GM21528 (cell line): ENCODE data around the gene GNAS.

Experiments
- ATAC-seq: cut with Tn5 transposase; IDR thresholded peaks from one replicate; pipeline ENCODE4 v1.9.1; 2021; ENCODE audit warnings: mild to moderate bottlenecking, moderate library complexity; ENCODE audit not compliant: unreplicated experiment, low FRiP score

The GNAS gene

DNA sequence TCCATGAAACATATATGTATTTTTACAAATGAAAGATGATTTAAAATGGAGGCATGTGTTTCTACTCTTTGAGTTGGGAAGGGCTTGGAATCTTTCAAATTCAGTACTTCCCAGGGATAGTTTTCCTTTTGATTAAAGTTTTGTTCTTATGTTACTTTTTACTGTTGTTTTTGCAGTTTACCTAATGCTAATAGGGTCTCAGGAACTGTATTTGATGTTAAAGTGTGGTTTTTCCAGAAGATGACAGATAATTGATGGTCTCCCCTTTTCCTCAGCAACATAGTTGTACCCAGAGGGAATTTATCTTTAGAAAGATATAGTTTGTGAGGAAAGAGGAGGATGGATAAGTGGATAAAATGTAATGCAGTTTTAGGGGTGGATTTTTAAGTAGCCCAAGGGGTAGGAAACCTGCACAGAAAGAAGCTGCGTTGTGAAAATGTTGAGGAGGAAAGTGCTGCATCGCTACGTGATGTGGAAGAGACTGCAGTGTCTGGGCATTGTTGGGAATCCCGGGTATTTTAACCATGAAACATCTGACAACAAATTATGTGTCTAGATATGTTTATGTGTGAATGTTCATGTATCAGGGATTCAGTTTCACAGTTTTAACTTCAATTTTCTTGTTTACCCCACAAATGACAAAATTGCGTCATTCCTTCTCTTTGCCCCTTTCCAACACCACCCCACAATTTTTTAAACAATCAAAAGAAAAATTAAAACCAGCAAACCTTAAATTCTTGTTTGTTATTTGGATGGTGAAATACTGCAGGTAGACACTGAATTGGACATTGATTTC is 42.3 kb downstream of the GNAS start:
- no peak for ATAC-seq

DNA sequence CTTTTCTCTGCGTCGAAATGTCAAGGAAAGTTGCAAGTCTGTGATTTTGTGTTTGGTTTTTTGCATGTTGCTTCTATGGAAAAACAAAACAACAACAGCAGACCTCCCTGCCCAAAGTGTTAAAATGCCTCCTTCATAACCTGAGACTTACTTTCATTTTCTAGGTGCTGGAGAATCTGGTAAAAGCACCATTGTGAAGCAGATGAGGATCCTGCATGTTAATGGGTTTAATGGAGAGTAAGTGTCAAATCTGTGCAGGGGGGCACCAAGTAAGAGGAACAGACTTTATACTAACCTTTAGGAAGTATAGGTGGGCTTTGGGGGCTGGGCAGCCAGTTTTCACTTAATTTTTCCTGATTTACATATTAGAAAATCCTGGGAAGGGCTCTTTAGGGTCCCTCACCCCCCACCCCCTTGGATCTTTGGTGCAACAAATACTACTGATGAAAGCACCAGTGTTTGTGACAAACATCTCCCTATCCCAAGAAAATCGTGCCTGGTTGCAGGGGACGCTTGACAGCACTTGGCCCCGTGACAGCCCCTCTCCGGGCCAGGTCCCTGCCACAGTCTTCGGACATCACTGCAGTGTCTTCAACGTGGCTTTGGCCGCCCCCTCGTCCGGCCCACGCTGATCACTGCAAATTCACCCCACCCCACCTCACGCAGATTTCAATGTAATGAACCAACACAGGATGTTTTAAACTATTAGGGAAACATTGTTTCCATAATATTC is 43.1 kb downstream of the GNAS start:
- no peak for ATAC-seq

DNA sequence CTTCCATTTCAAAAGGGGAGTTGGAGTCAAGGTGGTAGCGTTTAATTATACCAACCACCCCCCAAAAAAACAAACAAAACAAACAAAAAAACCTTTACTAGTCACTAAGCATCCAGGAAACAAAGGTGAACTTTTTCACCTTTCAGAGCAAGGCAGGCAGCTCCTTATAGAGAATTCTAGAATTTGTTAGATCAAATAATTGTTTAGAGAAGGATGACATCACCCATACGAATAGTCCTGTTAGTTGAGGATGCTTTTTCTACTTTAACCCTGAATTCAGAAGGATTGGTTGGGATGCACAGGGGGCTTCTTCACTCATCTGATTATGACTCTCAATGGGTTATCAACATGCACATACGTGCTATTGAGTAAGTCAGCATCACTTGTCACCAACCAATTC is 44.3 kb downstream of the GNAS start:
- no peak for ATAC-seq

DNA sequence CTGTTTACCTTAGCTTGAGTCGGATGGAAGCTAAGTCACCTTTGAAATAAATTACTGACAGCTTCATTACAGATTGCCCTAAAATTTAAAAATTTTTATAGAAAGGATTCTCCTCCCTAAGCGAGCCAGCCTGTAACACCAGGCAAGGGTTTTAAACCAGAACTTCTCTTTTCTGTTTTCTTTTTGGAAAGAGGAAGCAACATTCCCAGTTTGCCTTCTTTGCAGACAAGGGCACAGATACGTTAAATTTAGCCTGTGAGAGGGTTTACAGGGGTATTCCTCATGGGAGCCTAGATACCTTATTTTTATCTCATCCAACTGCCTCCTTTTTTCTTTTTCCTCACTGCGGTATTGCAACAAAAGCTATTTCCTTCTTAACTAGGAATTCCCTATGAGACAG is 45.0 kb downstream of the GNAS start:
- ATAC-seq: no peak

DNA sequence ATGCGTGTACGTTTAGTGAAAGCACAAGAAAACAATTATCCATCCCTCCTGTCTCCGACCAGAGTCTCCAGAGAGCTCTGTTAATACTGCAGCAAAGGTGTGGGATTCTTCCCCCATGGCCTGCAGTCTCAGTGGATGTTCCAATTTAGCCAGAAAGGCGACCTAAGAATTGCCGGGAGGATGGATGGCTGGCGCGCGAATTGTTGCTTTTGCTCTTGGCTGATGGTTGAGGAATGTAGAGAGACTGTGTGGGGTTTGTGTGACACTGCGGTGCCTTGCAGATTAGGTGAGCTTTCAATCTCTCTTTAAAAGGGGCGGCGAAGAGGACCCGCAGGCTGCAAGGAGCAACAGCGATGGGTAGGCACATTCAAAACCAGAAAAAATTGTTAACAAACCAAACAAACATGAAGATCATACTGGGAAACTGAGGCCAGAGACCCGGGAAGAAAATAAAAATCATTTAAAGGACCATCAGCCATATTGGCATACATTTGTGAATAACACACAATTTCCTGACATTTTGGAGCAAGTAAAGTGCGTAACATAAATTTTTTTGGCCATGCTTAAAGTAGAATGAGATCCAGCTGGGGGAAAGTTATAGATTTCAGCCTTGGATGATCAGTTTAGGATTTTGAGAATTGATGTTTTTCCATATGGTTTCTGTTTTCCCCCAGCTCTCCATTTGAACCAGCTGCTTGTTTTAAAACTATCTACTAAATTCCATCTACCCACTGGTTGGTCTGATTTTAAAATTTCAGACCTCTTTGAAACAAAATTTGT is 46.3 kb downstream of the GNAS start:
- ATAC-seq: no peak

DNA sequence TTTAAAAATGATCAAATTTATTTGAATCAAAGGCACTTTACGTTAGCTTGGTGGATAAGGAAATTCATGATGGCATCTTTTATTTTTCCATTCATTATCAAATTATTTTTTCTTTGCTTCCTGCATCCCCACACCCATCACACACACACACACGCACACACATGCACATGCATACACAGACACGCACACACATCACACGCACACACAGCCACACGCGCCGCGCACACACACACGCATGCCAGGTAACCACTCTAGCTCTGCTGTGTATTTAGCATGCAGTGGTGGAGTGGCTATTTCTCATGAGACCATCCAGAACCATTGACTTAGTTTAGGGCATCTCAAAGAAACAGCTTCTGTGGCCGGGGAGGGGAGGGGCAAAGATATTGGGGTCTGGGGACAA is 47.0 kb downstream of the GNAS start:
- ATAC-seq: no peak

DNA sequence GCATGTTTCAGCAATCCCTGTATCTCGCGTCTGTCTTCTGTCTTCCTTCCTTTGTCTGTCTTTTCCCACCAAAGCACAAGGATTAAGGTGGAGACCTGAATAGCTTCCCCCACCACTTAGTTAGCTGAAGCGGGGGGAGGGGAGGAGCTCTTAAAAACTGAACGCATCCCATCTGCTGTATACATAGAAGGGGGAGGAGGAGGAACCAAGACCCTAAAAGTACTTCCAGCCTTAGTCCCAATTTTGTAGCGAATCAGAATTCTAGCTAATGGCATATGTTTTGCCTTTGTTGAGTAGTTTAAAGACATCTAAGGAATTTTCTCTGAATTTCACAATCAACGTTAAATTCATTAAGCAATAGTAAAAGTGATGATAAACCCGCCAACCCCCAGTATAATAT is 47.9 kb downstream of the GNAS start:
- no peak for ATAC-seq

DNA sequence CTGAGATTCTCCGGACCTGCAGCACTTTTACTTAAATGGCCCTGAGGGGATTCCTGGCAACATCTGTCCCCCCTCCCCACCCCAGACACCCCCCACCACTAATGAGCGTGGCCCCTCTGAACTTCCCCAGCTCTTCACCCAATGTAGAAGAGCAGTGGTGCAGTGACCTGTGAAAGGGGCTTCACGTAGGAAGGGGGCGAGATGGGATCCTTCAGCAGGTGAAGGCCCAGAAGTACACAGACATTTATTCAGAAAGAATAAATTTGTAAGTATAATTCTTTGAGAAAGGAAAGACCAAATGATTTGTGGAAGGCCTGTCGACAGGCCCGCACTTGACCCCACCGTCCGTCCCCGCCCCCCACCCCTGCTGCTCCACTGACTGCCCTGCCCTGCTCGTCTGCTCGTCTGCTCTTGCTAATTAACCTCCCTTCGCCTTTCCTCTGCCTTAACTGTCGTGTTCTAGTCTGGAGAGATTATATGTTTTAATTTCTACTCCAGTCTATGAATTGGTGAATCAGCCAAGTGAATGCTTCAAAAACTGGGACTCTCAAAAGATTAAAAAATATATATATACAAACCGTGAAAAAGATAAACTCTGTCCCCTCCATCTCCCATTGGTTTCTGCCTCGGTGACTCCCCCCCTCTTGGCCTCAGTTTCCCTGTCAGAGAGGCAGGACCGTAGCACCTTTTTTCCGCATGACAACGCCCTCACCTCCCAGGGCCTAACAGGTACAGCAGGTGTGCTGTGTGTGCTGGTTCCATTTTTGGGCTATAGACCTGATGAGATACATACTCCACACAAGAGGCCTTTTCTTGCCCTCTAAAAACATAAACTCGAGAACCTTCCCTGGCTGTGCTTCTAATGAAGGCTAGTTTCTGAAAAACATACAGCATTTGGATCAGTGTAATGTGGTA is 49.2 kb downstream of the GNAS start:
- ATAC-seq: no peak

DNA sequence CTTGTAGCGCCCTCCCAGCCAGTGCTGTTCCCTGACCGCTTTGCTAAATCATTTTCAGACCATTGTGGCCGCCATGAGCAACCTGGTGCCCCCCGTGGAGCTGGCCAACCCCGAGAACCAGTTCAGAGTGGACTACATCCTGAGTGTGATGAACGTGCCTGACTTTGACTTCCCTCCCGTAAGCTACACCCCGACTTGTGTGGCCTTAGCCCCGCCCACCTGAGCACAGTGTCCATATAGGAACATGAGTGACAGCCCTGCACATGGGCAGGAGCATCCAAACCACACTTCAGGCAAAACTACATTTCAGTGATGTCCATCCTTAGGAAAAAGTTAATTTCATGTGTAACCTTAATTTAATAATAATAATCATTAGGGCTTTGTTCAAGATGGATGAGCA is 51.1 kb downstream of the GNAS start:
- ATAC-seq: no peak

DNA sequence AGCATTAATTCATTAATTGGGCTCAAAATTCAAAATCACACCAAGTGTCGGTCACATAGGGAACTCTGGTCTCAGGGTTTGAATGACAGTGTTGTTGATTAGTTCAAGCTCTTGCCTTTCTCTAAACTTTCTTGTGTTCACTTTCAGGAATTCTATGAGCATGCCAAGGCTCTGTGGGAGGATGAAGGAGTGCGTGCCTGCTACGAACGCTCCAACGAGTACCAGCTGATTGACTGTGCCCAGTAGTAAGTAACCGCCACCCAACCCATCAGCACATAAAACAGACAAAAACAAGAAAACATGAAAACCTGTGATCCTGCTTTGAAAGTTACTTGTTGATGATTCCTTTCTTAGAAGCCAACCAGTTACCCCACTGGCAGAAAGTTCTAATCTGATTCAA is 52.7 kb downstream of the GNAS start:
- ATAC-seq: no peak

DNA sequence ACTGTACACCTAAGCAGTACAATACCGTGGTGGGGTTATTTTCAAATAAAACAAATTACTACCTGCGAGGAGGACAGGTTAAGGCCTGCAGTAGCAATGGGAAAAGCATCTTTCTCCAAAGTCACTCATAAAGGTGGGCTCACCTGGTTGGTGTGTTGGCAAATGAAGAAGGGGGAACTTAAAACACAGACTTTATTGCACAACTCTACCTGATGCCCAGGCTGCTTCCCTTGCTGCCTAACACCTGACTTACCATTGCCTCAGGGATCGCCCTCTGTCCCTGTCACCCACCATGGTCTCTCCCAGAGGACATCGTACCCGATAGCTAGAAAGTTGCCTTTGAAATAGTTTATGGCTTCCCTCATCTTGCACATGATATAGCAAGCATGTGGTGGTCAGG is 53.6 kb downstream of the GNAS start:
- no peak for ATAC-seq

DNA sequence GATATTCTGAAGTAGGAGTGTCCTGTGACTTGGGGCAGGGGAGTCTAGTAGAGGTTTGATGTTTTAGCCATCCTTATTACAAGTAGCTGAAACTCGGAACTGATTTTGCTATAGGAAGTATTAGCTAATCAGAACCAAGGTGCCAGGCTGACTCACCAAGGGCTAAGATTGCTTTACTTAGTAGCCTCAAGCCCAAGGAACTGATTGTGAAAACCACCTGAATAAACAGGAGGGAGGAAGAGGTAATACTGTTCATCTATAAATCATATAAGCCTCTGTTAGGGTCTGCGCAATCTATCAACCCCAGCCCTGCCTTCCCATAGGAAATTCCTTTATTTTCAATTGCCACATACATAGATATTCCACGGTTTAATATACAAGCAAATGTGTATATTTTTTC is 54.4 kb downstream of the GNAS start:
- no peak for ATAC-seq

DNA sequence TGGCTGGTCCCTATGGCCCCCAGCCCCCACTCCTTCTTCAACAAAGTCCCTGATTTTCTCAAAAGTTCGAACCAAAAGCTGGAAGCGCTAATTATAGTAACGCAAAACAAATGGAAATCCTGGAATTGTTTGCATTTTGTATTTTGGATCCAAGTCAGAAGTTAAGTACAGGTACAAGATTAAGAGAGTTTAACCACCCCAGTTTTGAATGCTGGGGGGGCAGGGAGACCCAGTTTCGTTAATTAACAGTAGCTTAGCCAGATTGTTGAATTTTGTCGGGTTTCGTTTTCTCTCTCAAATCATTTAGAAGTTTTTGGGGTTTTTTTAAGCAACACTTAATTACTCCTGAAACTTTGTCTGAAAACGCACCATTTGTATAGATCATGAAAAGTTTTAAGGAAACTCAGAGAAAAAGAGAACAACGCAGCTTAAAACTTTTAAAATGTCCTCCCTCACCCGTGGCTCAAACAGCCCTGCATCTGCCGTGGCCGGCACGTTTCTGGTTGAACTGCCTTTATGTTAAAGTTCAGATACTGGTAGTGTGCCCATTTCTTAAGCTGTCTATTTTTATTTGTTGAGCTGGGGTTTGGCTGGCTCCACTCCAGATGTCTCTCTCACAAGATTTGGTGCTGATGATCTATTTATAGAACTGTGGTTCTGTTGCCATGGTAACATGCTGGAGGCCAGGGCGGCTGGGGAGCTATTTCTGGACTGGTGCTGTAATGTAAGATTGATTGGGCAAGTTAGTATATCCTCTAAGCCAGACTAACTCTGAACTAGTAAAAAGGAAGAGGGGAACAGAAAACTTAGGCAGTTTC is 55.0 kb downstream of the GNAS start:
- ATAC-seq: peak; percentile 82

DNA sequence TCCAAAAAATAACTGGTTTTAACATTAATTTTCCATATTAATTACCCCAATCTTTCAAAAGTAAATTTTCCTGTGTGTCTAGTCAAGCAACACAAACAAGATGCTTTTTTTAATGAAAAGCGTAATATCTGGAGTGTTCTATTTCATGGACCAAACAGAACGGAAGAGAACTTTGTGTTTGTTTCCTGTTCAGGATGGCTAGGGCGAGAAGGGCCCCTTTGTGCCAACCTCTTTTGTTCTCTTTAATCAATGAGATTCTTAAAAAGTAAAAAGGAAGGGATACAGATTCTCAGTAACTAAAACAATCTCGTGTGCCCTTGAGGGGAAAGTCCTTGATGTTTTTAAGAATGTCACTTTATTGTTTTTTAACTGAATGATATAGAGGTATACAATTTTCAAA is 55.7 kb downstream of the GNAS start:
- ATAC-seq: no peak

DNA sequence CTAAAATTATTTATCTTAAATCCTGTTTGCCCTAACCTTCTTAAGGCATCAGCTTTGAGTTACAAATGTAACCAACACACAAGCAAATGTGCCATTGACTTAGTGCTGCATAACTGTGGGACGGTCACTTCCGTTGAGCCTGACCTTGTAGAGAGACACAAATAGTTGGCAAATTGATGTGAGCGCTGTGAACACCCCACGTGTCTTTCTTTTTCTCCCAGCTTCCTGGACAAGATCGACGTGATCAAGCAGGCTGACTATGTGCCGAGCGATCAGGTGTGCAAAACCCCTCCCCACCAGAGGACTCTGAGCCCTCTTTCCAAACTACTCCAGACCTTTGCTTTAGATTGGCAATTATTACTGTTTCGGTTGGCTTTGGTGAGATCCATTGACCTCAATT is 56.4 kb downstream of the GNAS start:
- no peak for ATAC-seq

DNA sequence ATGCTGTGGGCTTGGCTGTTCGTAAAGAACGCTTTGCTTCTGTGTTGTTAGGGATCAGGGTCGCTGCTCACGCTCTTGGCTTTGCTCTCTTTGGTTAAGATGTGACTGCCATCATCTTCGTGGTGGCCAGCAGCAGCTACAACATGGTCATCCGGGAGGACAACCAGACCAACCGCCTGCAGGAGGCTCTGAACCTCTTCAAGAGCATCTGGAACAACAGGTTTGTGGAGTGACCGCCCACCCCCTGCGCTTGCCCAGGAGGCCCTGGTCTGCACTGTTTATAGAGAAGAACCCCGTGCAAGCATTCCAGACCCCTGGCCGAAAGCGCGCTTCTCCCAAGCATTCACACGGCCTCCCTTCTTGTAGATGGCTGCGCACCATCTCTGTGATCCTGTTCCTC is 57.1 kb downstream of the GNAS start:
- no peak for ATAC-seq

DNA sequence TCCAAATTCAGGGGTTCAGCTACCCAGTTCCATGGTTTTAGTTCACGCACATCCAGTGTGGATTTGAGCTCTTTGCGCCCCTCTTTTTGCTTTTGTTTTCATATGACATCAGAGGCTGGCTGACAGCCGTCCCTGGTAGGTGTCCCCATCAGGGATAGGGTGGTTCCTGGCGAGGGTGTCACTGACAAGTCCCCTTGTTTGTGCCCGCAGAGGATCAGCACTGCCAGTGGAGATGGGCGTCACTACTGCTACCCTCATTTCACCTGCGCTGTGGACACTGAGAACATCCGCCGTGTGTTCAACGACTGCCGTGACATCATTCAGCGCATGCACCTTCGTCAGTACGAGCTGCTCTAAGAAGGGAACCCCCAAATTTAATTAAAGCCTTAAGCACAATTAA is 58.0 kb downstream of the GNAS start:
- ATAC-seq: no peak

DNA sequence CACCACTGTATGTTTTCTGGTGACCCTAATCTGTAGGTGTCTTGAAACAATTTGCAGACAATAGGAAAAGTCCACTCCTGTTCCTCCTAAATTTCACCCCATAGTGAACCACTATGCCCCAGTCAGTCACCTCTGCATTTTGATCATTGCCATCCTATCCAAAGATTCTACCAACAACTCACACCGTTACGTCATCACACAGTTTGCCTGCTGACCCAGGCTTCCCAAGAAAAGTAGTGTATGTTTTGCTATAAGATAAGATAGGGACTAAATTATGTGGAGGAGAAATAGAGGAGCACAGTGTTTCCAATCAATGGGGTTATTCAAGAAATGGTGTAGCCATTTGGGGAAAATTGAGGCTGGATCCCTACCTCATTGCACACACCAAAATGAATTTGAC is 58.8 kb downstream of the GNAS start:
- ATAC-seq: no peak

DNA sequence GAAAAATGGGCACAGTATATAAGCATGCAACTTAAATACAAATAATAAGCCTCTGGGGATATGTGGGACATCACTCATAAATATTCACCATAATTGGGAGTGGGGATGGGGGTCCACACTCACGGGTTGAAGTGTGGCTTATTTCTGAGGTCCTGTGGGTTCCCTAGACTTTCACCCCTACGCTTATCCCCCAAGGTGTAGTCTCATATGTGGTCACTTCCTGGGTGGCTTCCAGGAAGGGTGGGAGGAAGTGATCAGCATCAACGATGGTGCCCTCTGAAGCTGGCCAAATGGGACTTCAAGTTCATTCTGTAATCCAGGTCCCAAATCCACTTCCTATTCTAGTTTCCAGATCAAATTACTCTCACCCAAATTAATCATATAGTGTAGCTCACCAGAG is 59.5 kb downstream of the GNAS start:
- ATAC-seq: no peak

DNA sequence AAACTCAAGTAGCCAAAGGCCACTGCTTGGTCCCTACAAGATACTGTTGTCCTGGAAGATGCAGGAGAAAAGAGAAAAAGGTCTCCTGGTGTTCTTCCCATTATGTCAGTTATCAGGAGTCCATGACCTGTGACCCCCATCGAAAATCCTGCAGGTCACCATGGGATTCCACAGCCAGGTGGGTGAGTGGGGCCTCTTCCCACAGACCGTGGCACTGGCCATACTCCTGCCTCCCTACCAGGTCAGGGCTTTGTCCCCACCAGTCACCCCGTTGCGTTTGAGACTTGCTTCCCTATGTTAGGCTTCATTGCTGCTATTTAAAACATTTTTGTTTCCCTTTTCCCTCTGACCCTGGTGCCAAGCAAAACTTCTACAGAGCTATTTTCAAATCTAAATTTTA is 60.6 kb downstream of the GNAS start:
- no peak for ATAC-seq
